ENCODE data around the gene DNMT3B. TPM values are rescaled to one million over a fixed set of nuclear protein-coding genes. Genes with fewer than 3 reads are reported as not detected.

DNMT3B gene
- total RNA-seq, 1 experiment from 2014 or later, result 0.63 TPM

DNA sequence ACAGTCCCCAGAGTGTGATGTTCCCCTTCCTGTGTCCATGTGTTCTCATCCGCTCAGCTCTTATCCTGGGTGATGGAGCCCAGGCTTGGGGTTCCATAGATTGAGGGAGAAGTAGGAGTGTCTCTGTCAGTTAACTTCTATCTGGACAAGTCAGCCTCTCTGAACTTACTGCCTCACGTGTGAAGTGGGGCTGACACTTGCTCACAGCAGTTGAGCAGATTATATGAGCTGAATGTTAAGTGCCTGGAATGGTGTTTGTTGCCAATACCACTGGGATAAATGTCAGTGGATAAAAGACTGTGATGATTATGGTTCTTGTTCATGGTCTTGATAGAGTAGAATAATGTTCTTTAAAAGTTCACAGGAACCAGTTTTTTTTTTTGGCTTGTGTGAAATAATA is 79.4 kb downstream of the DNMT3B start:
- H3K4me2 ChIP-seq (ENCODE audit: low read depth, low read length, poor library complexity, severe bottlenecking), result no peak overlapping the region
- H3K36me3 ChIP-seq (ENCODE audit: insufficient read depth, low read length), result peaks cover 31% of the 10 kb centered on the region
- no peak overlapping the region for H3K4me3 ChIP-seq (ENCODE audit: low read length)
- no peak overlapping the region for H3K9ac ChIP-seq (ENCODE audit: low read length)
- peaks cover 77% of the 10 kb centered on the region for H3K79me2 ChIP-seq (ENCODE audit: low read length)
- H3K4me1 ChIP-seq (ENCODE audit: low read length), result no peaks in the 10 kb centered on the region
- no peaks in the 10 kb centered on the region for H3K27me3 ChIP-seq (ENCODE audit: low read length)
- no peak overlapping the region for H3K27ac ChIP-seq (ENCODE audit: low read length)
- H3K9me2 ChIP-seq (replicated peaks; ENCODE audit: insufficient read depth, low read length), result no peaks in the 10 kb centered on the region
- H4K20me1 ChIP-seq (ENCODE audit: insufficient read depth, low read depth, low read length), result peaks cover 26% of the 10 kb centered on the region
- no peak for DNase-seq
- no peak overlapping the region for H2AFZ ChIP-seq (ENCODE audit: low read length)
- no peaks in the 10 kb centered on the region for H3K9me3 ChIP-seq (ENCODE audit: low read length)

DNA sequence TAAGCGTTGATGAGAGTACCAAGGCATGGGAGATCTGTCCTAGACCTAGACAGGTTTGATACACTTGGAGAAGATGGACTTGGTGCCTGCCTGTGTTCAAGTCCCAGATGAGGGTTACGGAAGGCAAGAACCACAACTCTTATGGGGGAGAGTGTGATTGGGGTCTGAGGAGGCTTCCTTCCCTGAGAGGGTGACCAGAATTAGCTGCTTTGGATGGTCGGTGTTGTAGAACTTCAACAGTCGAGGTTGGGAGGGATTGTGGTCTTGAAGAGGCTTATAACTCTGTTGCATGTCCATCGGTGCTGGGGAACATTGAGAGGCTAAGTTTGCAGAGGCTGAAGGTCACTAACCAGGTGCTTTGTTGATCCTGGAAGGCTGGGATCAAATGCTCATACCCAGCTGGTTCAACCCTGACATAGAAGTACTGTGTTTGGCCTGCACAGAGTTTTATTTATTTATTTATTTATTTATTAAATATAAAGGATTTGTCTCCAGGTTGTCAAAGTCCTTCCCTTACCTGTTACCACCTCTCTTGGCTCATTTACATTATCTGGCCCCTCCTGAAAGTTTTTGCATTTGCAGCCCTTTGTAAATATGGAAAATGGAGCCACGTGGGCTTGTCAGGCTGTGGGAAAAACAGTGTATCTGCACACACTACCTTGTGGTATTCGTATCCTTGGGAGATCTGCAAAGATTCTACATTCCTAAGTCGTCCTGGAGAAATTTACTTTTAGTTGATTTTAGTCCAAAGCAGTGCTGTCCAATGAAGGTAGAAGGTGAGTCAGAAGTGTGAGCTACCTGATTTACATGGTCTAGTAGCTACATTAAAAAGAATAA is 80.7 kb downstream of the DNMT3B start:
- Histone ChIP-seq H3K9me2 (replicated peaks; ENCODE audit: insufficient read depth, low read length) (no peaks in the 10 kb centered on the region), H2AFZ (ENCODE audit: low read length) (no peak overlapping the region), H3K27me3 (ENCODE audit: low read length) (no peaks in the 10 kb centered on the region), H3K9ac (ENCODE audit: low read length) (no peak overlapping the region), H3K4me1 (ENCODE audit: low read length) (no peaks in the 10 kb centered on the region), H3K27ac (ENCODE audit: low read length) (no peak overlapping the region), H3K9me3 (ENCODE audit: low read length) (no peaks in the 10 kb centered on the region), H3K36me3 (ENCODE audit: insufficient read depth, low read length) (peaks cover 29% of the 10 kb centered on the region), H3K79me2 (ENCODE audit: low read length) (peaks cover 68% of the 10 kb centered on the region), H4K20me1 (ENCODE audit: insufficient read depth, low read depth, low read length) (peaks cover 26% of the 10 kb centered on the region), H3K4me3 (ENCODE audit: low read length) (no peak overlapping the region), H3K4me2 (ENCODE audit: low read depth, low read length, poor library complexity, severe bottlenecking) (no peak overlapping the region)
- DNase-seq, result no peak

DNA sequence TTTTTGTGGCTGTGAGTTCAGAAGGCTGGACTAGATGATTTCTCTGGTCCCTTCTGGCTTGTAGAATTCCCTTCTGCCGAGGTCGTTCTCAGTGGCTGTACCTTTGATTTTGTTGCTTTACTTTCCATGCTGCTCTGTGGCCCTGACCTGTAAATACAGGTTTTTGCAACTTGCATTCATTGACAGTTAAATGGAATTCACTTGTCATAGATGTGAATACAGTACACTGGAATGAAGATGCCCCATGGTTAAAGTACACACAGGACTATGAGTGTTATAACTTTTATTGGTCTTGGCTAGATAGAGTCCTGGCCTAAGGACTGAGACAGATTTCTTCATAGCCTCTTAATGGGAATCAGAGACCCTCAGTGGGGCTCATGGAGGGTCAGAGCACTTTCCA is 83.6 kb downstream of the DNMT3B start:
- H3K27me3 ChIP-seq (ENCODE audit: low read length), result no peaks in the 10 kb centered on the region
- H2AFZ ChIP-seq (ENCODE audit: low read length), result no peak overlapping the region
- H3K36me3 ChIP-seq (ENCODE audit: insufficient read depth, low read length), result peaks cover 31% of the 10 kb centered on the region; the same call in 1 of the 2 replicates
- H3K4me3 ChIP-seq (ENCODE audit: low read length), result no peak overlapping the region
- no peak overlapping the region for H3K27ac ChIP-seq (ENCODE audit: low read length)
- H3K9me3 ChIP-seq (ENCODE audit: low read length), result no peaks in the 10 kb centered on the region
- H3K79me2 ChIP-seq (ENCODE audit: low read length), result peaks cover 49% of the 10 kb centered on the region
- no peak for DNase-seq
- no peaks in the 10 kb centered on the region for H3K4me1 ChIP-seq (ENCODE audit: low read length)
- no peak overlapping the region for H3K9ac ChIP-seq (ENCODE audit: low read length)
- H3K9me2 ChIP-seq (replicated peaks; ENCODE audit: insufficient read depth, low read length), result no peaks in the 10 kb centered on the region
- peaks cover 26% of the 10 kb centered on the region for H4K20me1 ChIP-seq (ENCODE audit: insufficient read depth, low read depth, low read length)
- no peak overlapping the region for H3K4me2 ChIP-seq (ENCODE audit: low read depth, low read length, poor library complexity, severe bottlenecking)

DNA sequence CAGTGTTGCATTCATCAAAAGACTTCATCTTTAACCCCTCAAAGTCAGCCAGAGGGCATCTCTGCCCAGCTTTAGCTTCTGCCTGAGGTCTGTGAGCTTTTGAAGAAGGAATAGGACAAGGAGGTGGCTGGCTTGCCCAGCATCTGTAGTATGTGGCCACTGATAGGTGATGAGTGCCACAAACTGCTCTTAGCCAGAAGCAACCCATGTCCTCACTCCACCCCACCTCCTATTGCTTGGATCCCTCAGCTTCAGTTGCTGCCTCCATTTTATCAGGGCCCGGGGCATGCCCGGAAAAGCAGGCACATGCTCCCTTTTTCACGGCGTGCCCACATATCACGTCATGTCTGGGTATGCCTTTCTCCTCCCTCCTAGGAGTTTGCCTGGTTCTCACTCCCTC is 84.7 kb downstream of the DNMT3B start:
- Histone ChIP-seq H4K20me1 (ENCODE audit: insufficient read depth, low read depth, low read length) (peaks cover 26% of the 10 kb centered on the region), H3K36me3 (ENCODE audit: insufficient read depth, low read length) (peaks cover 28% of the 10 kb centered on the region; the same call in 1 of the 2 replicates)
- DNase-seq, result no peak

DNA sequence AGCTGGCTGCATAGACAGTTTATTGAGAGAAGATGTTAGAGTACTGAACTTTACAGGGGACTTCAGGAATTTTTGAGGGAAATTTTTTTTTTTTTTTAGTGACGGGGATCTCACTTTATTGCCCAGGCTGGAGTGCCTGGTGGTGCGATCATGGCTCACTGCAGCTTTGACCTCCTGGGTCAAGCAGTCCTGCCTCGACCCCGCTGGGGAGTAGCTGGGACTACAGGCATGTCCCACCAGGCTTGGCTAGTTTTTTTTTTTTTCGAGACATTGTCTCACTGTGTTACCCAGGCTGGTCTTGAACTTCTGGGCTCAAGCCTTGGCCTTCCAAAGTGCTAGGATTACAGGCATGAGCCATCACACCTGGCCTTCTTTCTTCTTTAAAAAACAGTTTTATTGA is 85.8 kb downstream of the DNMT3B start:
- DNase-seq, result no peak
- no peak overlapping the region for H3K27ac ChIP-seq (ENCODE audit: low read length)
- H3K79me2 ChIP-seq (ENCODE audit: low read length), result peaks cover 33% of the 10 kb centered on the region
- peaks cover 19% of the 10 kb centered on the region for H4K20me1 ChIP-seq (ENCODE audit: insufficient read depth, low read depth, low read length)
- H3K4me2 ChIP-seq (ENCODE audit: low read depth, low read length, poor library complexity, severe bottlenecking), result no peak overlapping the region
- H3K9ac ChIP-seq (ENCODE audit: low read length), result no peak overlapping the region
- H3K4me3 ChIP-seq (ENCODE audit: low read length), result no peak overlapping the region
- peaks cover 31% of the 10 kb centered on the region; the same call in 1 of the 2 replicates for H3K36me3 ChIP-seq (ENCODE audit: insufficient read depth, low read length)
- H3K9me3 ChIP-seq (ENCODE audit: low read length), result no peaks in the 10 kb centered on the region
- no peak overlapping the region for H2AFZ ChIP-seq (ENCODE audit: low read length)
- H3K27me3 ChIP-seq (ENCODE audit: low read length), result no peaks in the 10 kb centered on the region
- no peaks in the 10 kb centered on the region for H3K9me2 ChIP-seq (replicated peaks; ENCODE audit: insufficient read depth, low read length)
- no peaks in the 10 kb centered on the region for H3K4me1 ChIP-seq (ENCODE audit: low read length)

More for the DNA sequence above, 84.7 kb downstream of the DNMT3B start:
- Histone ChIP-seq H3K27me3 (ENCODE audit: low read length) (no peaks in the 10 kb centered on the region), H3K4me1 (ENCODE audit: low read length) (no peaks in the 10 kb centered on the region), H3K9ac (ENCODE audit: low read length) (no peak overlapping the region), H3K27ac (ENCODE audit: low read length) (no peak overlapping the region), H3K79me2 (ENCODE audit: low read length) (peaks cover 42% of the 10 kb centered on the region), H3K4me2 (ENCODE audit: low read depth, low read length, poor library complexity, severe bottlenecking) (no peak overlapping the region), H3K4me3 (ENCODE audit: low read length) (no peak overlapping the region), H3K9me3 (ENCODE audit: low read length) (no peaks in the 10 kb centered on the region), H2AFZ (ENCODE audit: low read length) (no peak overlapping the region), H3K9me2 (replicated peaks; ENCODE audit: insufficient read depth, low read length) (no peaks in the 10 kb centered on the region)

DNA sequence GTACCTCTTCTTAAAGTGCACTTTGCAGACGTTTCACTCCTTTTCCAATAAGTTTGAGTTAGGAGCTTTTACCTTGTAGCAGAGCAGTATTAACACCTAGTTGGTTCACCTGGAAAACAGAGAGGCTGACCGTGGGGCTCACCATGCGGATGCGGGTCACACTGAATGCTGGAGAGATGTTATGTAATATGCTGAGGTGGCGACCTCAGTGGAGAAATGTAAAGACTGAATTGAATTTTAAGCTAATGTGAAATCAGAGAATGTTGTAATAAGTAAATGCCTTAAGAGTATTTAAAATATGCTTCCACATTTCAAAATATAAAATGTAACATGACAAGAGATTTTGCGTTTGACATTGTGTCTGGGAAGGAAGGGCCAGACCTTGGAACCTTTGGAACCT is 86.7 kb downstream of the DNMT3B start:
- H3K9me3 ChIP-seq (ENCODE audit: low read length), result no peaks in the 10 kb centered on the region
- H3K4me1 ChIP-seq (ENCODE audit: low read length), result no peaks in the 10 kb centered on the region
- H3K27me3 ChIP-seq (ENCODE audit: low read length), result no peaks in the 10 kb centered on the region
- H4K20me1 ChIP-seq (ENCODE audit: insufficient read depth, low read depth, low read length), result peaks cover 12% of the 10 kb centered on the region
- H3K9ac ChIP-seq (ENCODE audit: low read length), result no peak overlapping the region
- H3K79me2 ChIP-seq (ENCODE audit: low read length), result peaks cover 25% of the 10 kb centered on the region
- H3K4me3 ChIP-seq (ENCODE audit: low read length), result no peak overlapping the region
- no peak for DNase-seq
- H3K9me2 ChIP-seq (replicated peaks; ENCODE audit: insufficient read depth, low read length), result no peaks in the 10 kb centered on the region
- no peak overlapping the region for H3K4me2 ChIP-seq (ENCODE audit: low read depth, low read length, poor library complexity, severe bottlenecking)
- H3K27ac ChIP-seq (ENCODE audit: low read length), result no peak overlapping the region
- peaks cover 30% of the 10 kb centered on the region; the same call in 1 of the 2 replicates for H3K36me3 ChIP-seq (ENCODE audit: insufficient read depth, low read length)
- no peak overlapping the region for H2AFZ ChIP-seq (ENCODE audit: low read length)

DNA sequence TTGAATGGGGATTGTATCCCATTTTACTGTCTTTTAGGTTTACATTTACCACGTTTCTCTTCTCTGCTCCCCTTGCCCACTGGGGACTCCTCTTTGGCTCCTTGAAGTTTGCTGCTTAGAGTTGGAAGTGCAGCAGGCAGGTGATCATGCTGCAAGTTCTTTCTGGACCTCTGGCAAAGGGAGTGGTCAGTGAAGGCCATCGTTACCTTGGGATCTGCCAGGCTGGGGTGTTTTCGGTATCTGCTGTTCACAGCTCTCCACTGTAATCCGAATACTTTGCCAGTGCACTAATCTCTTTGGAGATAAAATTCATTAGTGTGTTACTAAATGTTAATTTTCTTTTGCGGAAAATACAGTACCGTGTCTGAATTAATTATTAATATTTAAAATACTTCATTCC is 87.4 kb downstream of the DNMT3B start:
- no peak overlapping the region for H3K4me2 ChIP-seq (ENCODE audit: low read depth, low read length, poor library complexity, severe bottlenecking)
- H3K36me3 ChIP-seq (ENCODE audit: insufficient read depth, low read length), result peaks cover 30% of the 10 kb centered on the region; the same call in 1 of the 2 replicates
- peaks cover 24% of the 10 kb centered on the region for H3K79me2 ChIP-seq (ENCODE audit: low read length)
- no peak overlapping the region for H3K27ac ChIP-seq (ENCODE audit: low read length)
- no peaks in the 10 kb centered on the region for H3K4me1 ChIP-seq (ENCODE audit: low read length)
- H3K27me3 ChIP-seq (ENCODE audit: low read length), result no peaks in the 10 kb centered on the region
- no peak overlapping the region for H3K9ac ChIP-seq (ENCODE audit: low read length)
- H4K20me1 ChIP-seq (ENCODE audit: insufficient read depth, low read depth, low read length), result peaks cover 12% of the 10 kb centered on the region
- no peak overlapping the region for H2AFZ ChIP-seq (ENCODE audit: low read length)
- H3K4me3 ChIP-seq (ENCODE audit: low read length), result no peak overlapping the region
- H3K9me2 ChIP-seq (replicated peaks; ENCODE audit: insufficient read depth, low read length), result no peaks in the 10 kb centered on the region
- no peak for DNase-seq
- no peaks in the 10 kb centered on the region for H3K9me3 ChIP-seq (ENCODE audit: low read length)

DNA sequence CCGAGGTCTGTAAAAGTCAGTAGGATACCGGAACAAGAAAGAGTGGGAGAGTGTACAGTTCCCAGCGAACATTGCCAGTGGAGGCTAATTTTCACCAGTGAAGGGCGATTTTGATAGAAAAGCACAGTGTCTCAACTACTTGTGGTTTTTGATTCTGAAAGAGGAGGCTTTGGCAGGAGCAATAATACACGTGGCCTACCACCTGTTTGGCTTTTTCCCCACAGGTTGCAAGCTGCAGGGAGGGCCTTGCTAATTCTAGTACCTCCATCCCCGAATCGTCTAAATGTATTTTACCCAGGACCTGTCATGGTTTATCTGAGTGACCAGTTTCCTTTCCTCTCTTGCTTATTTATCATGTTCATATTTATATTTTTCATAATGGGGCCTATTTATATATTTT is 93.2 kb downstream of the DNMT3B start:
- Histone ChIP-seq H3K36me3 (ENCODE audit: insufficient read depth, low read length) (peaks cover 18% of the 10 kb centered on the region; the same call in 1 of the 2 replicates), H3K27ac (ENCODE audit: low read length) (no peak overlapping the region), H4K20me1 (ENCODE audit: insufficient read depth, low read depth, low read length) (no peaks in the 10 kb centered on the region), H3K79me2 (ENCODE audit: low read length) (0 out of 2 replicates have a peak, but pooled peaks cover 4% of the 10 kb centered on the region), H3K4me2 (ENCODE audit: low read depth, low read length, poor library complexity, severe bottlenecking) (no peak overlapping the region), H3K4me3 (ENCODE audit: low read length) (no peak overlapping the region), H3K9ac (ENCODE audit: low read length) (no peak overlapping the region), H3K27me3 (ENCODE audit: low read length) (no peaks in the 10 kb centered on the region), H2AFZ (ENCODE audit: low read length) (no peak overlapping the region), H3K4me1 (ENCODE audit: low read length) (no peaks in the 10 kb centered on the region), H3K9me3 (ENCODE audit: low read length) (no peaks in the 10 kb centered on the region), H3K9me2 (replicated peaks; ENCODE audit: insufficient read depth, low read length) (no peaks in the 10 kb centered on the region)
- no peak for DNase-seq

All from Karpas-422 (cell line).